ENCODE measurements around the gene NAV2.
"Not testable (repeated sequence)": the region's sequence is repeated elsewhere in the genome, so short reads cannot be mapped to it uniquely, and the experiment has no call there.

NAV2 gene

DNA sequence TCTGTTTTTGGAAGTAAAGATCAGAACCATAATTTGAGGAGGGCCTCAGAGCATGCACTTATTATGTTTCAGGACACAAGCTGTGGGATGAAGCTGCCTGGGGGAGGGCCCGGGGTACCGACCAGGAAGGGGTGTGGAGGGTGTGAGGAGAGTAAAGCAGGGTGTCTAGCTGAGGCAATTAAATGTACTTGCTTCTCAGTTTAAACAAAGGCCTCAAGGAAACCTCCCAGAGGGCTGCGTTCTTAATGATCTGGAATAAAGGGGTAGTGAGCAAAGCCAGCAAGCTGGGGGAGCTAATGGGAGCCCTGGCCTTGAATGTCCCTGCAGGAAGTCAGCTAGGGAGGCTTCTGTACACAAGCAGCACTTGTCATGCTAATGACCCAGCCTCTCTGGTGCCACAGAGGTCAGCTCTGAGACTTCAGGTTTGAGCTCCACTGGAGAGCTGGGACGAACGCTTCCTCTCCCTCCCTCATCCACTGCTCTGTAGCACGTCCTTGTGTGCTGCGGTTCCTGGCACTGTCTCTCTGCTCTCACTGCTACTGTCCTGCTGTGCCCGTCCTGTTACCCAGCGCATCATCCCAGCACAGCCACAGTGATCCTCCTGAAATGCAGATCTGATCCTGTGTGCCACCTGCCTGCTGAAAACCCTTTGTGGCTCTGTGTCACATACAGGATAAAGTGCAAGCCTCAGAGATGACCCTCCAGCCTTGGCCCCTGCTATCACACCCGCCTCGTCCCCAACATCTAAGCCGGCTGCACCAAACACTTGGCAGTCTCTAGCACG lies 287.9 kb downstream of the NAV2 start:
- Histone ChIP-seq H3K36me3 (peaks cover 27% of the 10 kb centered on the region), H3K4me3 (ENCODE audit: low read depth in 1 of 2, low read length in 1 of 2) (no peak overlapping the region), H3K9me3 (no peaks in the 10 kb centered on the region), H3K27me3 (no peaks in the 10 kb centered on the region), H3K27ac (no peak overlapping the region), H3K4me1 (ENCODE audit: control insufficient read depth in 1 of 2, insufficient read depth in 1 of 2, low read depth in 1 of 2, low read length in 1 of 2) (no peaks in the 10 kb centered on the region)
- no peak for TF ChIP-seq CTCF (IDR thresholded peaks at IDR 0.05)

GRCh38 chr11:20002312-20003216 lies 289.9 kb downstream of the NAV2 start:
- Histone ChIP-seq H3K27ac (no peak overlapping the region), H3K4me3 (ENCODE audit: low read depth in 1 of 2, low read length in 1 of 2) (no peak overlapping the region), H3K27me3 (no peaks in the 10 kb centered on the region), H3K36me3 (peaks cover 23% of the 10 kb centered on the region), H3K4me1 (ENCODE audit: control insufficient read depth in 1 of 2, insufficient read depth in 1 of 2, low read depth in 1 of 2, low read length in 1 of 2) (no peaks in the 10 kb centered on the region), H3K9me3 (no peaks in the 10 kb centered on the region)
- no peak for TF ChIP-seq CTCF (IDR thresholded peaks at IDR 0.05)

- H3K27ac ChIP-seq = no peak overlapping the region
- TF ChIP-seq CTCF (IDR thresholded peaks at IDR 0.05) = no peak
- no peaks in the 10 kb centered on the region for H3K4me1 ChIP-seq (ENCODE audit: control insufficient read depth in 1 of 2, insufficient read depth in 1 of 2, low read depth in 1 of 2, low read length in 1 of 2)
- no peaks in the 10 kb centered on the region for H3K9me3 ChIP-seq
- H3K4me3 ChIP-seq (ENCODE audit: low read depth in 1 of 2, low read length in 1 of 2) = no peak overlapping the region
- peaks cover 28% of the 10 kb centered on the region for H3K36me3 ChIP-seq
- H3K27me3 ChIP-seq = no peaks in the 10 kb centered on the region
These were observed 290.7 kb downstream of the NAV2 start for GRCh38 chr11:20003351-20003750.

- peaks cover 23% of the 10 kb centered on the region for H3K36me3 ChIP-seq
These were observed 292.2 kb downstream of the NAV2 start for GRCh38 chr11:20004866-20005265.

GRCh38 chr11:20005747-20006146 lies 293.1 kb downstream of the NAV2 start:
- H3K27me3 ChIP-seq = no peaks in the 10 kb centered on the region
- no peak overlapping the region for H3K4me3 ChIP-seq (ENCODE audit: low read depth in 1 of 2, low read length in 1 of 2)
- no peak overlapping the region for H3K27ac ChIP-seq
- H3K9me3 ChIP-seq = no peaks in the 10 kb centered on the region
- H3K36me3 ChIP-seq = peaks cover 17% of the 10 kb centered on the region
- TF ChIP-seq CTCF (IDR thresholded peaks at IDR 0.05) = no peak
- no peaks in the 10 kb centered on the region for H3K4me1 ChIP-seq (ENCODE audit: control insufficient read depth in 1 of 2, insufficient read depth in 1 of 2, low read depth in 1 of 2, low read length in 1 of 2)

More at GRCh38 chr11:20004866-20005265, 292.2 kb downstream of the NAV2 start:
- H3K27me3 ChIP-seq = no peaks in the 10 kb centered on the region
- no peak overlapping the region for H3K27ac ChIP-seq
- H3K9me3 ChIP-seq = no peaks in the 10 kb centered on the region
- no peaks in the 10 kb centered on the region for H3K4me1 ChIP-seq (ENCODE audit: control insufficient read depth in 1 of 2, insufficient read depth in 1 of 2, low read depth in 1 of 2, low read length in 1 of 2)
- no peak for TF ChIP-seq CTCF (IDR thresholded peaks at IDR 0.05)
- no peak overlapping the region for H3K4me3 ChIP-seq (ENCODE audit: low read depth in 1 of 2, low read length in 1 of 2)

DNA sequence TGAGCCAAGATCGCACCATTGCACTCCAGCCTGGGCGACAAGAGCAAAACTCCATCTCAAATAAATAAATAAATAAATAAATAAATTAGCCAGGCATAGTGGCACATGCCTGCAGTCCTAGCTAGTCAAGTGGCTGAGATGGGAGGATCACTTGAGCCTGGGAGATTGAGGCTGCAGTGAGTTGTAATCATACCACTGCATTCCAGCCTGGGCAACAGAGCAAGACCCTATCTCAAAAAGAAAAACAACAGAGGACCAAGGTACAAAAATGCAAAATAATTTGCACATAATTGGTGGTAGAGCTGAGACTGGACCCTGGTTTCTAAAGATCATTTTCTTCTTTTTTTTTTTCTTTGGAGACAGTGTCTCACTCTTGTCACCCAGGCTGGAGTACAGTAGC lies 294.0 kb downstream of the NAV2 start:
- not testable (repeated sequence) for H3K27me3 ChIP-seq; H3K9me3 ChIP-seq; H3K4me3 ChIP-seq (ENCODE audit: low read depth in 1 of 2, low read length in 1 of 2); H3K27ac ChIP-seq; H3K4me1 ChIP-seq (ENCODE audit: control insufficient read depth in 1 of 2, insufficient read depth in 1 of 2, low read depth in 1 of 2, low read length in 1 of 2)
- H3K36me3 ChIP-seq = peaks cover 14% of the 10 kb centered on the region

Data from neutrophil (primary cell).